SK-N-SH treated with all-trans-retinoic acid at 6 μM for 48 hours (cell line): ENCODE results near the gene CMC2.

Source experiments
- ATAC-seq: fragments of 200-7000 bp; cut with Tn5 transposase; 3 replicates; pipeline ENCODE4 v1.9.1; 2020; ENCODE audit warnings: mild to moderate bottlenecking, moderate library complexity
- BACH2 ChIP-seq: fragments of 250-450 bp; sonication (Bioruptor Pico); IDR thresholded peaks from 2 replicates; pipeline ENCODE4 v1.9.0; 2021; ENCODE audit warnings: mild to moderate bottlenecking, borderline replicate concordance
- ESRRG ChIP-seq: fragments of 250-450 bp; sonication (Bioruptor Pico); IDR thresholded peaks from 2 replicates; pipeline ENCODE4 v1.6.1; 2021; ENCODE audit warnings: mild to moderate bottlenecking
- GLIS3 ChIP-seq: fragments of 250-450 bp; sonication (Bioruptor Pico); IDR thresholded peaks from 2 replicates; pipeline ENCODE4 v1.5.0; 2020; ENCODE audit warnings: mild to moderate bottlenecking, moderate library complexity
- ISL1 ChIP-seq: fragments of 250-450 bp; sonication (Bioruptor Pico); IDR thresholded peaks from 2 replicates; pipeline ENCODE4 v2.1.2; 2022; ENCODE audit warnings: mild to moderate bottlenecking, moderate library complexity
- OSR1 ChIP-seq: fragments of 250-450 bp; sonication (Bioruptor Pico); IDR thresholded peaks from 2 replicates; pipeline ENCODE4 v1.8.0; 2022; ENCODE audit warnings: moderate library complexity, mild to moderate bottlenecking, inconsistent platforms
- PPARA ChIP-seq: fragments of 250-450 bp; sonication (Bioruptor Pico); IDR thresholded peaks from 2 replicates; pipeline ENCODE4 v1.5.0; 2020; ENCODE audit warnings: mild to moderate bottlenecking, borderline replicate concordance
- RARB ChIP-seq: fragments of 250-450 bp; sonication (Bioruptor Pico); IDR thresholded peaks from 2 replicates; pipeline ENCODE4 v1.8.0; 2021; ENCODE audit warnings: mild to moderate bottlenecking, moderate library complexity
- SNAI2 ChIP-seq: fragments of 250-450 bp; sonication (Bioruptor Pico); IDR thresholded peaks from 2 replicates; pipeline ENCODE4 v1.5.0; 2020; ENCODE audit warnings: mild to moderate bottlenecking, moderate library complexity
- TCF4 ChIP-seq: fragments of 250-450 bp; sonication (Bioruptor Pico); IDR thresholded peaks from 2 replicates; pipeline ENCODE4 v1.8.0; 2021; ENCODE audit warnings: mild to moderate bottlenecking, moderate library complexity, borderline replicate concordance
- TOX ChIP-seq: fragments of 250-450 bp; sonication (Bioruptor Pico); IDR thresholded peaks from 2 replicates; pipeline ENCODE4 v1.8.0; 2021; ENCODE audit warnings: mild to moderate bottlenecking, moderate library complexity, borderline replicate concordance
- TSHZ2 ChIP-seq: fragments of 250-450 bp; sonication (Bioruptor Pico); IDR thresholded peaks from 2 replicates; pipeline ENCODE4 v1.5.0; 2020; ENCODE audit warnings: mild to moderate bottlenecking, moderate library complexity
- ZFP3 ChIP-seq: fragments of 250-450 bp; sonication (Bioruptor Pico); IDR thresholded peaks from 2 replicates; pipeline ENCODE4 v1.5.0; 2020; ENCODE audit warnings: mild to moderate bottlenecking, moderate library complexity
- ZFP30 ChIP-seq: fragments of 450-650 bp; formaldehyde crosslinking; IDR thresholded peaks from 2 replicates; pipeline ENCODE4 v1.5.0; 2022; ENCODE audit warnings: mild to moderate bottlenecking, moderate library complexity
- ZNF8 ChIP-seq: fragments of 450-650 bp; formaldehyde crosslinking; IDR thresholded peaks from 2 replicates; pipeline ENCODE4 v1.5.0; 2020; ENCODE audit warnings: mild to moderate bottlenecking, moderate library complexity
- TF ChIP-seq, protein P1 (sequence below): fragments of 250-450 bp; sonication (Bioruptor Pico); IDR thresholded peaks from 2 replicates; pipeline ENCODE4 v1.8.0; 2020; ENCODE audit warnings: mild to moderate bottlenecking, moderate library complexity, borderline replicate concordance
- TF ChIP-seq, protein P2 (sequence below): fragments of 250-450 bp; sonication (Bioruptor Pico); IDR thresholded peaks from 2 replicates; pipeline ENCODE4 v1.5.1; 2021; ENCODE audit warnings: mild to moderate bottlenecking, moderate library complexity

Gene CMC2

GRCh38 chr16:81001330-81001729, 5.4 kb downstream of the CMC2 start:
- no peak for TF ChIP-seq ZFP3 (CRISPR knock-in tag)
- no peak for TF ChIP-seq GLIS3 (CRISPR knock-in tag)
- ATAC-seq = no peak

DNA sequence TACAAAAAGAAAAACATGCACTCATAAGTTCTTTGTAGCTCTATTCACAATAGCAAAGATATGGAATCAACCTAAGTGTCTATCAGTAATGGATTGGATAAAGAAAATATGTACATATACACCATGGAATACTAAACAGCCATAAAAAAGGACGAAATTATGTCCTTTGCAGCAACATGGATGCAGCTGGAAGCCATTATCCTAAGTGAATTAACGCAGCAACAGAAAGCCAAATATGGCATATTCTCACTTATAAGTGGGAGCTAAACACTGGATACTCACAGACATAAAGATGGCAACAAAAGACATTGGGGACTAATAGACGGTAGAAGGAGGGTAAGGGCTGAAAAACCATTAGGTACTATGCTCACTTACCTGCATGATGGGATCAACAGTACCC, 5.8 kb downstream of the CMC2 start:
- no peak for TF ChIP-seq TCF4 (CRISPR knock-in tag)
- ATAC-seq = no peak

GRCh38 chr16:80997964-80998620, 8.6 kb downstream of the CMC2 start:
- ATAC-seq = no peak
- TF ChIP-seq ESRRG (CRISPR knock-in tag) = no peak
- no peak for TF ChIP-seq TSHZ2 (CRISPR knock-in tag)
- TF ChIP-seq ZFP30 (CRISPR knock-in tag) = no peak
- TF ChIP-seq ZNF8 (CRISPR knock-in tag) = no peak

DNA sequence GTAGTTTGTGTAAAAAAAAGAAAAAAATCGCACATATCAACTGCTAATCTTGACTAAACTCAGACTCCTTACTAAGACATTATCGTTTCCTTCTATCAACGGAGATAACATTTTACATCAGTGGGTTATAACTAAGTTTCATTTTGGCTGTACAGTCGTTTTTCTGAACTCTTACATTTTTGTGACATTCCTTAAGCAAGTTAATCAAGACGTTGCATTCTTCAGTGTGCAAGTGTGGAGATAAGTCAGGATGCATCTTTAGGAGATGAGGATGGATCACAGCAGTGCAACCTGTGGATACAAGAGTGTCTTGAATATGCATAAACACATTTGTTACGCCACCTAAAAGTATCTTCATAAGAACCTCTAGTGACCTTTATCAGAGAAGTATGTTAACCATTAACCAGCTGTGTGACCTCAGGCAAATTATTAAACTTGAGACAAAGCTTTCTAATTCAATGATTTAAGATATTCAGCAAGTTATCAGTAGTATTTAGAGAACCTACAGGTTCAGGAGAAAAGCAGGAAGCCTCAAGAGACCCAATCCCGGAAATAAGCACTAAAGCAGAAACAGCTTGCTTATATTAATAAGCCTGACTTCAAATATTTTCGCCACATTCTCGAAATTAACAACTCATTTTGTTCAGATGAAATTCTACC, 9.4 kb downstream of the CMC2 start:
- 0 out of 3 replicates have a peak, but pooled peaks have one; percentile 8 for ATAC-seq
- TF ChIP-seq TOX (CRISPR knock-in tag) = no peak
- TF ChIP-seq ISL1 (CRISPR knock-in tag) = peak; percentile 63
- TF ChIP-seq, all 23 proteins: peak for 1

- no peak for TF ChIP-seq ESRRG (CRISPR knock-in tag)
- TF ChIP-seq ZNF8 (CRISPR knock-in tag) = no peak
- TF ChIP-seq TSHZ2 (CRISPR knock-in tag) = no peak
- no peak for TF ChIP-seq PPARA (CRISPR knock-in tag)
- no peak for TF ChIP-seq ZFP30 (CRISPR knock-in tag)
- TF ChIP-seq, protein P1, sequence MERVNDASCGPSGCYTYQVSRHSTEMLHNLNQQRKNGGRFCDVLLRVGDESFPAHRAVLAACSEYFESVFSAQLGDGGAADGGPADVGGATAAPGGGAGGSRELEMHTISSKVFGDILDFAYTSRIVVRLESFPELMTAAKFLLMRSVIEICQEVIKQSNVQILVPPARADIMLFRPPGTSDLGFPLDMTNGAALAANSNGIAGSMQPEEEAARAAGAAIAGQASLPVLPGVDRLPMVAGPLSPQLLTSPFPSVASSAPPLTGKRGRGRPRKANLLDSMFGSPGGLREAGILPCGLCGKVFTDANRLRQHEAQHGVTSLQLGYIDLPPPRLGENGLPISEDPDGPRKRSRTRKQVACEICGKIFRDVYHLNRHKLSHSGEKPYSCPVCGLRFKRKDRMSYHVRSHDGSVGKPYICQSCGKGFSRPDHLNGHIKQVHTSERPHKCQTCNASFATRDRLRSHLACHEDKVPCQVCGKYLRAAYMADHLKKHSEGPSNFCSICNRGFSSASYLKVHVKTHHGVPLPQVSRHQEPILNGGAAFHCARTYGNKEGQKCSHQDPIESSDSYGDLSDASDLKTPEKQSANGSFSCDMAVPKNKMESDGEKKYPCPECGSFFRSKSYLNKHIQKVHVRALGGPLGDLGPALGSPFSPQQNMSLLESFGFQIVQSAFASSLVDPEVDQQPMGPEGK = no peak
- no peak for TF ChIP-seq SNAI2 (CRISPR knock-in tag)
- TF ChIP-seq OSR1 (CRISPR knock-in tag) = no peak
- no peak for TF ChIP-seq BACH2 (CRISPR knock-in tag)
- TF ChIP-seq RARB (CRISPR knock-in tag) = no peak
- TF ChIP-seq ISL1 (CRISPR knock-in tag) = no peak
- TF ChIP-seq, protein P2, sequence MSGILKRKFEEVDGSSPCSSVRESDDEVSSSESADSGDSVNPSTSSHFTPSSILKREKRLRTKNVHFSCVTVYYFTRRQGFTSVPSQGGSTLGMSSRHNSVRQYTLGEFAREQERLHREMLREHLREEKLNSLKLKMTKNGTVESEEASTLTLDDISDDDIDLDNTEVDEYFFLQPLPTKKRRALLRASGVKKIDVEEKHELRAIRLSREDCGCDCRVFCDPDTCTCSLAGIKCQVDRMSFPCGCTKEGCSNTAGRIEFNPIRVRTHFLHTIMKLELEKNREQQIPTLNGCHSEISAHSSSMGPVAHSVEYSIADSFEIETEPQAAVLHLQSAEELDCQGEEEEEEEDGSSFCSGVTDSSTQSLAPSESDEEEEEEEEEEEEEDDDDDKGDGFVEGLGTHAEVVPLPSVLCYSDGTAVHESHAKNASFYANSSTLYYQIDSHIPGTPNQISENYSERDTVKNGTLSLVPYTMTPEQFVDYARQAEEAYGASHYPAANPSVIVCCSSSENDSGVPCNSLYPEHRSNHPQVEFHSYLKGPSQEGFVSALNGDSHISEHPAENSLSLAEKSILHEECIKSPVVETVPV (CRISPR knock-in tag) = no peak
- TF ChIP-seq ZFP3 (CRISPR knock-in tag) = no peak
- no peak for TF ChIP-seq TCF4 (CRISPR knock-in tag)
- no peak for ATAC-seq
These were observed 10.0 kb downstream of the CMC2 start for GRCh38 chr16:80996688-80997138.
